Subcutaneous adipose tissue (tissue), 4 donors: ENCODE results near the gene UGT1A1. TPM values are rescaled to one million over a fixed set of nuclear protein-coding genes. Genes with fewer than 3 reads are reported as not detected.

ENCODE experiments used
- CTCF ChIP-seq: fragments of 450-650 bp; IDR thresholded peaks from one replicate; pipeline ENCODE4 v1.5.1; 2016; ENCODE audit warnings: low read depth, mild to moderate bottlenecking, control low read depth, antibody characterized with exemption, moderate library complexity
- total RNA-seq, 4 donors: library from RNA; depleted of rRNA; stranded (reverse); fragments of >200 nt; gene quantifications; one replicate each; pipeline ENCODE4 v1.1.0, GENCODE V29; 2016

Gene UGT1A1
- total RNA-seq, 4 donors from 2014 or later: not detected

GRCh38 chr2:233817361-233817911 is 57.4 kb downstream of the UGT1A1 start:
- no peak for TF ChIP-seq CTCF

- TF ChIP-seq CTCF: no peak
Measured at GRCh38 chr2:233817995-233818638, 58.0 kb downstream of the UGT1A1 start.

GRCh38 chr2:233818639-233819621 is 58.9 kb downstream of the UGT1A1 start:
- TF ChIP-seq CTCF: no peak

GRCh38 chr2:233819884-233820773 is 60.1 kb downstream of the UGT1A1 start:
- TF ChIP-seq CTCF: no peak

- TF ChIP-seq CTCF: no peak
Measured at GRCh38 chr2:233820774-233821105, 60.7 kb downstream of the UGT1A1 start.

- no peak for TF ChIP-seq CTCF
Measured at GRCh38 chr2:233821196-233821595, 61.1 kb downstream of the UGT1A1 start.
